Left colon (tissue), 2 donors: ENCODE results near the gene SNX19. TPM values are rescaled to one million over a fixed set of nuclear protein-coding genes. Genes with fewer than 3 reads are reported as not detected.
"Not testable (repeated sequence)": the region's sequence is repeated elsewhere in the genome, so short reads cannot be mapped to it uniquely, and the experiment has no call there.

ENCODE experiments used
- ATAC-seq: fragments of 200-7000 bp; cut with Tn5 transposase; one replicate; pipeline ENCODE4 v1.9.1; 2020; ENCODE audit warnings: mild to moderate bottlenecking, moderate library complexity
- DNase-seq, 2 donors: peaks; one replicate each; pipeline ENCODE4 v3.0.0-alpha.2; 2020
- intact Hi-C, 2 donors: fragments of 100-400 bp; cut with DNase I in 1 of 2; cut with micrococcal nuclease in 1 of 2; formaldehyde crosslinking; loops; one replicate each; pipeline versions ENCODE4 v1.11.2 to v1.14.0; 2022; cut with DNase I, micrococcal nuclease
- total RNA-seq, 2 donors: library from RNA; stranded (reverse); fragmentation: NEBNext Ultra II Directional; extraction: Animal tissue kit (Norgen Biotek cat#: 25700); gene quantifications; one replicate each; pipeline ENCODE4 v1.2.1, GENCODE V29; 2021
- donor health status: DM: no; HTN: no; CAD: no.
- donor health status: DM: yes; HTN: yes; CAD: no.

The SNX19 gene
- total RNA-seq, 2 donors from 2014 or later, result 59.0 to 60.6 TPM

GRCh38 chr11:130861283-130861682 lies 55.0 kb downstream of the SNX19 start:
- ATAC-seq (no peak), DNase-seq (no peak)
- intact Hi-C loops, result loop anchor here (2.0 to 10.0 kb wide), 2 partner anchors 426 kb away; no protein-coding TSS in a partner anchor

- DNase-seq, result no peak
- no peak for ATAC-seq
- intact Hi-C loops, result loop anchor here (2.0 to 10.0 kb wide), 2 partner anchors 425 kb away; no protein-coding TSS in a partner anchor
Observed at GRCh38 chr11:130859886-130860285, 56.4 kb downstream of the SNX19 start.

- ATAC-seq (no peak), DNase-seq (no peak)
- intact Hi-C loops, result no loop called here
Observed at GRCh38 chr11:130858215-130858614, 58.1 kb downstream of the SNX19 start.

GRCh38 chr11:130855707-130856106 lies 60.6 kb downstream of the SNX19 start:
- ATAC-seq, intact Hi-C loops, DNase-seq: not testable (repeated sequence)

- ATAC-seq (no peak), DNase-seq (no peak)
- intact Hi-C loops, result no loop called here
Observed at GRCh38 chr11:130854483-130854882, 61.8 kb downstream of the SNX19 start.

- ATAC-seq (no peak), DNase-seq (no peak)
- intact Hi-C loops, result no loop called here
Observed at GRCh38 chr11:130852589-130852988, 63.7 kb downstream of the SNX19 start.

- intact Hi-C loops, result no loop called here
- DNase-seq, result no peak
- ATAC-seq, result no peak
Observed at GRCh38 chr11:130850185-130850944, 65.9 kb downstream of the SNX19 start.

GRCh38 chr11:130849215-130849568 lies 67.1 kb downstream of the SNX19 start:
- ATAC-seq, result no peak
- DNase-seq, result no peak
- intact Hi-C loops, result no loop called here

GRCh38 chr11:130848361-130849214 lies 67.7 kb downstream of the SNX19 start:
- no peak for DNase-seq
- intact Hi-C loops, result no loop called here
- no peak for ATAC-seq

- ATAC-seq, result no peak
- DNase-seq, result no peak
- intact Hi-C loops, result no loop called here
Observed at GRCh38 chr11:130847517-130847916, 68.8 kb downstream of the SNX19 start.

- intact Hi-C loops, result no loop called here
- ATAC-seq (no peak), DNase-seq (no peak)
Observed at GRCh38 chr11:130846606-130847005, 69.7 kb downstream of the SNX19 start.

- no peak for DNase-seq
- intact Hi-C loops, result no loop called here
- ATAC-seq, result no peak
Observed at GRCh38 chr11:130842001-130842400, 74.3 kb downstream of the SNX19 start.

GRCh38 chr11:130840679-130841078 lies 75.6 kb downstream of the SNX19 start:
- ATAC-seq, result no peak
- no peak for DNase-seq
- intact Hi-C loops, result no loop called here

- intact Hi-C loops, result no loop called here
- DNase-seq (no peak), ATAC-seq (no peak)
Observed at GRCh38 chr11:130839981-130840666, 76.2 kb downstream of the SNX19 start.

GRCh38 chr11:130837194-130837593 lies 79.1 kb downstream of the SNX19 start:
- intact Hi-C loops, result no loop called here
- ATAC-seq (no peak), DNase-seq (no peak)

- no peak for ATAC-seq
- DNase-seq, result no peak
- intact Hi-C loops, result no loop called here
Observed at GRCh38 chr11:130834886-130835285, 81.4 kb downstream of the SNX19 start.

- intact Hi-C loops, result no loop called here
- ATAC-seq, result no peak
- DNase-seq, result no peak
Observed at GRCh38 chr11:130832566-130833425, 83.5 kb downstream of the SNX19 start.

GRCh38 chr11:130831976-130832375 lies 84.3 kb downstream of the SNX19 start:
- intact Hi-C loops, result no loop called here
- no peak for DNase-seq
- ATAC-seq, result no peak

GRCh38 chr11:130831506-130831905 lies 84.8 kb downstream of the SNX19 start:
- intact Hi-C loops, result no loop called here
- DNase-seq, result peak in 1 of 2 donors; percentile 27
- ATAC-seq, result peak; percentile 54
